ENCODE results near the gene ADGRA3. TPM values are rescaled to one million over a fixed set of nuclear protein-coding genes. Genes with fewer than 3 reads are reported as not detected.

The ADGRA3 gene
- total and polyA plus RNA-seq, 2 donors (not counting 3 experiments of a cell fraction or from before 2014, with no cell fraction given) = 17.2 to 36.2 TPM

DNA sequence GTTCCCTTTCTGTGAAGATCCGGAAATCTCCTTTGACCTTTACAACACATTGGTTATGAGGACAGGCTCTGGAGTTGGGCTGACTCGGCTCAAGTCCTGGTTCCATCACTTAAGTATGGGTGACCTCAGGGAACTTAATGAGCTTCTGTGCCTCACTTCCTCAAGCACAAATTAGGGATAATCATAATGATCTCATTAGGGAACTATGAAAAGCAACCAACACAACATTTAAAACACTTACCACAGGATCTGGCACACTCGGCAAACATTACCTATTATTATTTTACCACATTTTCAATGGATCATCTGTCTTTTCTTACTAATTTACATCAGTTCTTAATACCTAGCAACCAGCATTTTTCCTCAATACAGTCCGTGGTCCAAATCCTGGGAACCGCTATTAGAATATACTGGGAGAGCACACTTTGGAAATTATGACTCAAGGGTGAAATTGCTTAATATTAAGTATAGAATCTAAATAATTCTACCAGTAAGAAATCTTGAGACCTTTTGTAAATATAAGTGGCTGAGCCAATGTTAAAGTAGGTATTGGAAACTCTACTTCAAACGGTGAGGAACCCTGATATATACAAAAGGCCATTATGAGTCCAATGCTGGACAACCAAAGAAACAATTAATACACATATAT lies 19.6 kb downstream of the ADGRA3 start:
- ChIA-PET CTCF (no interaction called here), POLR2A (no interaction called here)
- intact Hi-C loops (cut with micrococcal nuclease) = no loop called here
- no peaks in the 10 kb centered on the region for H3K36me3 ChIP-seq (ENCODE audit: control insufficient read depth in 2 of 2, extremely low read depth in 1 of 2, insufficient read depth in 2 of 2, low read length in 2 of 2)
- no peak overlapping the region for H2AFZ ChIP-seq (ENCODE audit: low read depth, low read length)
- H3K27me3 ChIP-seq (ENCODE audit: control insufficient read depth in 2 of 2, insufficient read depth in 2 of 2, low read length in 2 of 2) = no peaks in the 10 kb centered on the region
- H4K20me1 ChIP-seq (replicated peaks; ENCODE audit: control insufficient read depth, extremely low read depth, insufficient read depth, low read length) = no peaks in the 10 kb centered on the region
- peaks cover under 1% of the 10 kb centered on the region for H3K4me1 ChIP-seq (ENCODE audit: control insufficient read depth, extremely low read depth, insufficient read depth, low read length)
- no peak overlapping the region for H3K27ac ChIP-seq (ENCODE audit: insufficient read depth, low read depth, low read length)
- FAIRE-seq (no peak), DNase-seq (ENCODE audit: low read depth, low spot score) (no peak)
- no peak overlapping the region for H3K4me2 ChIP-seq (ENCODE audit: insufficient read depth, low read length)
- no peak overlapping the region for H3K9ac ChIP-seq (replicated peaks; ENCODE audit: extremely low read depth, insufficient read depth, low read length)
- H3K9me1 ChIP-seq (replicated peaks; ENCODE audit: control insufficient read depth, extremely low read depth, insufficient read depth, low read length) = no peaks in the 10 kb centered on the region
- dilution Hi-C loops (cut with MboI; ENCODE audit: extremely low pct_ligation_motif_present, low sequenced_read_pairs) = no loop called here
- no peak overlapping the region for H3K4me3 ChIP-seq (replicated peaks in 1 of 3; ENCODE audit: insufficient read depth in 1 of 3, low read depth in 1 of 3, low read length in 3 of 3)
- peaks cover 55% of the 10 kb centered on the region for H3K79me2 ChIP-seq (ENCODE audit: control insufficient read depth, insufficient read depth, low read length)
- H3K9me3 ChIP-seq (replicated peaks; ENCODE audit: control insufficient read depth, insufficient read depth, low read length) = no peaks in the 10 kb centered on the region
- no TSS peak for BruUV-seq (replicated peaks)
- TF ChIP-seq, protein P1, sequence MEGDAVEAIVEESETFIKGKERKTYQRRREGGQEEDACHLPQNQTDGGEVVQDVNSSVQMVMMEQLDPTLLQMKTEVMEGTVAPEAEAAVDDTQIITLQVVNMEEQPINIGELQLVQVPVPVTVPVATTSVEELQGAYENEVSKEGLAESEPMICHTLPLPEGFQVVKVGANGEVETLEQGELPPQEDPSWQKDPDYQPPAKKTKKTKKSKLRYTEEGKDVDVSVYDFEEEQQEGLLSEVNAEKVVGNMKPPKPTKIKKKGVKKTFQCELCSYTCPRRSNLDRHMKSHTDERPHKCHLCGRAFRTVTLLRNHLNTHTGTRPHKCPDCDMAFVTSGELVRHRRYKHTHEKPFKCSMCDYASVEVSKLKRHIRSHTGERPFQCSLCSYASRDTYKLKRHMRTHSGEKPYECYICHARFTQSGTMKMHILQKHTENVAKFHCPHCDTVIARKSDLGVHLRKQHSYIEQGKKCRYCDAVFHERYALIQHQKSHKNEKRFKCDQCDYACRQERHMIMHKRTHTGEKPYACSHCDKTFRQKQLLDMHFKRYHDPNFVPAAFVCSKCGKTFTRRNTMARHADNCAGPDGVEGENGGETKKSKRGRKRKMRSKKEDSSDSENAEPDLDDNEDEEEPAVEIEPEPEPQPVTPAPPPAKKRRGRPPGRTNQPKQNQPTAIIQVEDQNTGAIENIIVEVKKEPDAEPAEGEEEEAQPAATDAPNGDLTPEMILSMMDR (IDR thresholded peaks at IDR 0.05; ENCODE audit: extremely low read depth in 1 of 2, insufficient read depth in 1 of 2, low read depth in 1 of 2, low read length in 2 of 2) = no peak
- TF ChIP-seq JUN (IDR thresholded peaks at IDR 0.05; ENCODE audit: borderline replicate concordance, insufficient read depth, insufficient read length, low read depth) = no peak
- no peak for TF ChIP-seq EZH2 (IDR thresholded peaks at IDR 0.05; ENCODE audit: borderline replicate concordance, low read depth, low read length, severe bottlenecking)
- TF ChIP-seq FOS (IDR thresholded peaks at IDR 0.05; ENCODE audit: borderline replicate concordance, insufficient read depth, low read length) = no peak
- no peak for TF ChIP-seq MYC (IDR thresholded peaks at IDR 0.05; ENCODE audit: low read depth, low read length)
- no peak for TF ChIP-seq POLR2A (IDR thresholded peaks at IDR 0.05; ENCODE audit: low read depth, low read length)
- no peak for TF ChIP-seq GATA2 (IDR thresholded peaks at IDR 0.05; ENCODE audit: insufficient read depth, insufficient read length, low read depth, low read length)
- no peak for TF ChIP-seq POLR2AphosphoS5 (IDR thresholded peaks at IDR 0.05; ENCODE audit: insufficient read depth, low read depth, low read length)
- TF ChIP-seq, protein P2, sequence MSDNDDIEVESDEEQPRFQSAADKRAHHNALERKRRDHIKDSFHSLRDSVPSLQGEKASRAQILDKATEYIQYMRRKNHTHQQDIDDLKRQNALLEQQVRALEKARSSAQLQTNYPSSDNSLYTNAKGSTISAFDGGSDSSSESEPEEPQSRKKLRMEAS (IDR thresholded peaks at IDR 0.05; ENCODE audit: insufficient read depth, insufficient read length) = no peak

Measured in endothelial cell of umbilical vein (primary cell).